Renal pelvis (tissue), 4 donors: ENCODE results near the gene CBFB. TPM values are rescaled to one million over a fixed set of nuclear protein-coding genes. Genes with fewer than 3 reads are reported as not detected.

Experiments used
- DNase-seq: peaks from one replicate; pipeline ENCODE4 v3.0.0-alpha.2; 2013
- polyA plus RNA-seq, 3 donors: library from polyadenylated mRNA; unstranded; fragments of 120-200 nt; gene quantifications; one replicate each; pipeline ENCODE4 v1.2.1, GENCODE V29; 2013; ENCODE audit not compliant: insufficient read length in 3 of 3

The CBFB gene
- polyA plus RNA-seq, 3 donors = 65.4 to 70.1 (median 67.9) TPM

GRCh38 chr16:67013823-67014633 lies 14.9 kb upstream of the CBFB start:
- DNase-seq = peak; percentile 86

- DNase-seq = no peak
Measured at GRCh38 chr16:67014634-67015312, 14.2 kb upstream of the CBFB start.

GRCh38 chr16:67015313-67015731 lies 13.6 kb upstream of the CBFB start:
- no peak for DNase-seq

GRCh38 chr16:67016143-67016542 lies 12.8 kb upstream of the CBFB start:
- no peak for DNase-seq

GRCh38 chr16:67016681-67017420 lies 12.1 kb upstream of the CBFB start:
- DNase-seq = no peak

GRCh38 chr16:67017421-67017750 lies 11.6 kb upstream of the CBFB start:
- DNase-seq = no peak

- DNase-seq = peak; percentile 84
Measured at GRCh38 chr16:67017810-67018488, 11.0 kb upstream of the CBFB start.

GRCh38 chr16:67019171-67019570 lies 9.8 kb upstream of the CBFB start:
- no peak for DNase-seq

GRCh38 chr16:67021321-67021720 lies 7.6 kb upstream of the CBFB start:
- DNase-seq = no peak

GRCh38 chr16:67022531-67023214 lies 6.3 kb upstream of the CBFB start:
- no peak for DNase-seq

- DNase-seq = no peak
Measured at GRCh38 chr16:67023689-67024088, 5.3 kb upstream of the CBFB start.

GRCh38 chr16:67024384-67025209 lies 4.4 kb upstream of the CBFB start:
- DNase-seq = no peak

GRCh38 chr16:67025210-67025550 lies 3.8 kb upstream of the CBFB start:
- DNase-seq = no peak

GRCh38 chr16:67026570-67026969 lies 2.4 kb upstream of the CBFB start:
- no peak for DNase-seq

- DNase-seq = no peak
Measured at GRCh38 chr16:67027046-67027445, 1.9 kb upstream of the CBFB start.

GRCh38 chr16:67028167-67028695 lies 718 bp upstream of the CBFB start:
- DNase-seq = no peak

GRCh38 chr16:67029254-67030096 lies 526 bp downstream of the CBFB start:
- peak; percentile 41 for DNase-seq

GRCh38 chr16:67030221-67030962 lies 1.4 kb downstream of the CBFB start:
- DNase-seq = no peak

GRCh38 chr16:67034487-67034886 lies 5.5 kb downstream of the CBFB start:
- no peak for DNase-seq
